Posterior vena cava (tissue), 2 donors: ENCODE results near the gene HAP1. TPM values are rescaled to one million over a fixed set of nuclear protein-coding genes. Genes with fewer than 3 reads are reported as not detected.
"Not testable (repeated sequence)": the region's sequence is repeated elsewhere in the genome, so short reads cannot be mapped to it uniquely, and the experiment has no call there.

Experiments
- DNase-seq: peaks from one replicate; pipeline ENCODE4 v3.0.0-alpha.2; 2020; ENCODE audit warnings: low spot score
- intact Hi-C, 2 donors: fragments of 100-400 bp; cut with DNase I; formaldehyde crosslinking; loops; one replicate each; pipeline versions ENCODE4 v1.14.1 to v1.14.2; 2022 to 2023
- long read RNA-seq, 2 donors: library from polyadenylated mRNA; unstranded; transcript quantifications; one replicate each; pipeline ENCODE4 v2.0.0, GENCODE V29; 2020 to 2021
- total RNA-seq, 2 donors: library from RNA; stranded (reverse); fragmentation: NEBNext Ultra II Directional; extraction: Animal tissue kit (Norgen Biotek cat#: 25700); gene quantifications; one replicate each; pipeline ENCODE4 v1.2.1, GENCODE V29; 2021
- donor health status: DM: yes; HTN: yes; CAD: no.
- donor health status: DM: yes; HTN: yes; CAD: no.

Gene HAP1, protein sequence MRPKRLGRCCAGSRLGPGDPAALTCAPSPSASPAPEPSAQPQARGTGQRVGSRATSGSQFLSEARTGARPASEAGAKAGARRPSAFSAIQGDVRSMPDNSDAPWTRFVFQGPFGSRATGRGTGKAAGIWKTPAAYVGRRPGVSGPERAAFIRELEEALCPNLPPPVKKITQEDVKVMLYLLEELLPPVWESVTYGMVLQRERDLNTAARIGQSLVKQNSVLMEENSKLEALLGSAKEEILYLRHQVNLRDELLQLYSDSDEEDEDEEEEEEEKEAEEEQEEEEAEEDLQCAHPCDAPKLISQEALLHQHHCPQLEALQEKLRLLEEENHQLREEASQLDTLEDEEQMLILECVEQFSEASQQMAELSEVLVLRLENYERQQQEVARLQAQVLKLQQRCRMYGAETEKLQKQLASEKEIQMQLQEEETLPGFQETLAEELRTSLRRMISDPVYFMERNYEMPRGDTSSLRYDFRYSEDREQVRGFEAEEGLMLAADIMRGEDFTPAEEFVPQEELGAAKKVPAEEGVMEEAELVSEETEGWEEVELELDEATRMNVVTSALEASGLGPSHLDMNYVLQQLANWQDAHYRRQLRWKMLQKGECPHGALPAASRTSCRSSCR
- total RNA-seq, result under 1 TPM in 1 of 2 donors, not detected in 1; 0.19 TPM
- long read RNA-seq, donor 1, result 0 reads
- long read RNA-seq, donor 2, result 0 reads

DNA sequence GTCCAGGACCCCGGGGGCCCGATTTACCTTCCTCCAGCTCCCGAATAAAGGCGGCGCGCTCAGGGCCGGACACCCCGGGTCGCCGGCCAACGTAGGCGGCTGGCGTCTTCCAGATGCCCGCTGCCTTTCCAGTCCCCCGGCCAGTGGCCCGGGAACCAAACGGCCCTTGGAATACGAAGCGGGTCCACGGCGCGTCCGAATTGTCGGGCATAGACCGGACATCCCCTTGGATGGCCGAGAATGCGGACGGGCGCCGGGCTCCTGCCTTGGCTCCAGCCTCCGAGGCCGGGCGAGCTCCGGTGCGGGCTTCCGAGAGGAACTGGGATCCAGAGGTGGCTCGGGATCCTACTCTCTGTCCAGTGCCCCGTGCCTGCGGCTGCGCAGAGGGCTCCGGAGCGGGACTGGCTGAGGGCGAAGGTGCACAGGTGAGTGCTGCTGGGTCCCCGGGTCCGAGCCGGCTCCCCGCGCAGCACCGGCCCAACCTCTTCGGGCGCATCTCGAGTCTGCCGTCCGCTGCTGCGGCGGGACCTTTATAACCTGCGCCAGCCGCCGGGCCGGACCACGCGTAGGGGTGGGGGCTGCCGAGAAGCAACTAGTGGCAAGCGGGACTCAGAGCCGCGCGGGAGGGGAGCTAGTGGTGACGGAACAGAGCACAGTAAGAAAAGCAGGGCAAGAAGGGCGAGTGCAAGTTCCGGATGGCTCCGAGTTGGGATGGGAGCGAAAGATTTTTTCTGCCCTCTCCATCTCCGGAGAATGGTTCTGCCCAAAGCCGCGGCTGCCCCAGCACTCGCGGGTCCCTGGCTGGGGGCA is at the start of gene HAP1:
TSS of gene HAP1 (minus strand) at position 505 of the 810 bp plus-strand sequence. CDS start at position 496, 9 bp downstream.
- intact Hi-C loops, result no loop called here
- DNase-seq, result peak; percentile 82

DNA sequence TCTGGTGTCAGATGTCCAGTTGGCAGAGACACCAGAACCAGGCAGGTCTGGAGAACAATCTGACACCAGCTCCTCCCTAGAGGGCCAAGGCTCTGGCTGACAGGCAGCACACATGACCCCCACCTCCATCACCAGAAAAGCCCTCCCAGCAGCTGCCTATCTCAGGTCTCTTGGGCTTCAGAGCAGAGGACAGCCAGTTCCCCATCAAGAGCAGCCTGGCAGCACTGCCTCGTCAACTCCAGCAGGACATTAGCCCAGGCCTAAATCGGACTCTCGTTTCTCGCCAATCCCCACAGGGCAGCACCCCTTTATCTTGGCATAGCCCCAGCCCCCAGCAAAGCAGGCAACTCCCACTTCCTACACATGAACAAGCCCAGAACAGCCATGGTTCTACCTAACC is 47.7 kb upstream of the HAP1 start:
- no peak for DNase-seq
- intact Hi-C loops, result no loop called here

DNA sequence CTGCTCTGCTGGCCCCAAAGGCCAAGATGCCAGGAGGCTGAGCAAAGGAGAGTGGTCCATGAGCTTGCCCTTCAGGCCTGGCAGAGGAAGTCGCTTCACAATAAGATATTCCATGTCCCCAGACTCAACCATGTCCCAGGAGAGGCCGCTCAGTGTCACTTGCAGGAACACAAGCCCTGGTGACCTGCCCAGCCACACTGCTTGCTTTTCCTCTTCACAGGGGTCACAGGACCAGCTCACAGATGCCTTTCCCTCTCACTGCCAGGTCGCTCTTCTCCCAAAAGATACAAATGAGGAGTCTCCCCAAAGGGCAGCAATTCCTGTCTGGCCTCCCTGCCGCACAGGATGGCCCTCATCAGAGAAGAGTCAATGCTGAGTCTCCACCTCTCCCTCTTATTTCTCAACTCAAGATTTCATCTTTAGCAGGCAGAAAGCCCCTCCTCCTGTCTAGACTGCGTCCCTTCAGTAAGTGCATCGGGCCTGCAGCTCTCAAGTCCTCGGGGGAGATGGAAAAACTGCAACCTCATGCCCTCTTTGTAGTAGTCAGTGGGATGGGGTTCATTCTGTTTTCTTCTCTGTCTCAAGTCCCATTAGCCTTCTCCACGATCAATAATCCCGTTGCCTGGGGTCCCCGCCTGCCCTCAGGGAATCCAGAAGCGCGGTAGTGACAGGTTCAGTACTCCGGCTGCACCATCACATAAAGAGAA is 47.1 kb upstream of the HAP1 start:
- DNase-seq, result no peak
- intact Hi-C loops, result no loop called here

DNA sequence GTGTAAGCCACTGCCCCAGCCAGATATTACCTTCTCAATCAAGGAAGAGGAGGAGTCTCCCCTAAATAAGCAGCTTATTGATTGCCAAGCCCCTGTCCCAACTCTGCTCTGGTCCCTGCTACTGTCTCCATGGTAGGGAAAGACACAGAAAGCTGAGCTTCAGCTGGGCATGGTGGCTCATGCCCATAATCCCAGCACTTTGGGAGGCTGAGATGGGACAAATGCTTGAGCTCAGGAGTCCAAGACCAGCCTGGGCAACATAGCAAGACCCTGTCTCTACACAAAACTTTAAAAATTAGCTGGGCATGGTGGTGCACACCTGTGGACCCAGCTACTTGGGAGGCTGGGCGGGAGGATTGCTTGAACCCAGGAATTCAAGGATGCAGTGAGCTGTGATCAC is 45.5 kb upstream of the HAP1 start:
- DNase-seq, result no peak
- intact Hi-C loops, result no loop called here

DNA sequence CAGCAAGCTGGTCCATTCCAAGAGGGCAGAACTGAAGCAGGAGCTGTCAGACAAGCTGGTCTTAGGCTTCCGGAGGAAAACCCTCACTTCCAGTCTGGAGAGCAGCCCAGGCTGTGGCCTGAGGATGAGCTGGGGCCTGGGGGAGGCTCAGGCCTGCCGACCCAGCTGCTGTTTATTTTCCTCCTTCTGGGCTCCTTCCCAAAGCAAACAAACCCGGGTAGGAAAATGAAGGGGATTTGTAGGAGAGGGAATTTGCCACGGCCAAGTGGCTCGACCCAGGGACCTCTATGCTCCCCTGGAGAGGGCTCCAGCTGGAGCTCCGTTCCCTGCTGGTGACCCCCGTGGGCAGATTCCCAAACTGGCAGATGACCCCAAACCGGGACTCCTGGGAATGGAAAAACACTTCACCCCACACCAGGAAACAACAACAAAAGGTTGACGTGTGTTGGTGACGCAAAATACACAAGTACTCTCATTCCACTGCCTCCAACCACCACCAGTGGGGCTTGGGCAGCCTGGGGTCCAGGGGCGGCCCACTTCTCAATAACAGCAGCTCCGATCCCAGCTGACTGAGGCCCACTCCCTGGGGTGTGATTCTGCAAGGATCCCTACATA is 43.2 kb upstream of the HAP1 start:
- intact Hi-C loops, result no loop called here
- no peak for DNase-seq

DNA sequence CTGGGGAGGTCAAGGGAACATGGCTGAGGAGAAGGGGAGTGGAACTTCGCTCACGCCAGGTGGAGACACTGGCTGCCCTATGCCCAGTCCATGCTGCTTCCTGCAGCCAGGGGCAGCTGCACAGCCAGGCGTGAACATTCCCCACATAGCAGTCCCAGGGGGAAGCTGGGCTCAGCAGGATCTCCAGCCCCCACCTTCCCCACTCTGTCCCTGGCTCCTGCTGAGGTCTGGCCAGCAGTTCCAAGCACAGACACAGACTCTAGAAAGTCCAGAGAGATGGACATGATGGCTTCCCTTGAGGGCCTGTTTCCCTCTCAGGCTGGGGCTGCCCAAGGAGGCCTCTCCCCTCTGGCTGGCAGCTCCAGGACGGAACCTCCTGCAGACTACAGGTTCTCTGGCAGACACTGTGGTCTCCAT is 42.7 kb upstream of the HAP1 start:
- intact Hi-C loops, result no loop called here
- DNase-seq, result no peak

DNA sequence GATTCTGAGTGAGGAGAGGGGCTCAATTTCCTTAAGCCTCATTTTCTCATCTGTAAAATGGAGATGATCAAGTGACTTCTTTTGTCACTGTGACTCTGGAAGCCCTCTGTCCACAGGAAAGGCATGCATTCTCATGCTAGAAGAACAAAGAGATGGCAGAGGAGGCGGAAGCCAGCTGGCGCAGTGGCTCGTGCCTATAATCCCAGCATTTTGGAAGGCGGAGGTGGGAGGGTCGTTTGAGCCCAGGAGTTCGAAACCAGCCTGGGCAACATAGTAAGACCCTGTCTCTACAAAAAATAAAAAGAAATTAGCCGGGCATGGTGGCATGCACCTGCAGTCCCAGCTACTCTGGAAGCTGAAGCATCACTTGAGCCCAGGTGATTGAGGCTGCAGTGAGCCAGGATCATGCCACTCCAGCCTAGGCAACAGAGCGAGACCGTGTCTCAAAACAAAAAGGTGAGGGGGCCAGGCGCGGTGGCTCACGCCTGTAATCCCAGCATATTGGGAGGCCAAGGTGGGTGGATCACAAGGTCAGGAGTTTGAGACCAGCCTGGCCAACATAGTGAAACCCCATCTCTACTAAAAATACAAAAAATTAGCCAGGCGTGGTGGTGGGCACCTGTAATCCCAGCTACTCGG is 41.9 kb upstream of the HAP1 start:
- DNase-seq, intact Hi-C loops: not testable (repeated sequence)

DNA sequence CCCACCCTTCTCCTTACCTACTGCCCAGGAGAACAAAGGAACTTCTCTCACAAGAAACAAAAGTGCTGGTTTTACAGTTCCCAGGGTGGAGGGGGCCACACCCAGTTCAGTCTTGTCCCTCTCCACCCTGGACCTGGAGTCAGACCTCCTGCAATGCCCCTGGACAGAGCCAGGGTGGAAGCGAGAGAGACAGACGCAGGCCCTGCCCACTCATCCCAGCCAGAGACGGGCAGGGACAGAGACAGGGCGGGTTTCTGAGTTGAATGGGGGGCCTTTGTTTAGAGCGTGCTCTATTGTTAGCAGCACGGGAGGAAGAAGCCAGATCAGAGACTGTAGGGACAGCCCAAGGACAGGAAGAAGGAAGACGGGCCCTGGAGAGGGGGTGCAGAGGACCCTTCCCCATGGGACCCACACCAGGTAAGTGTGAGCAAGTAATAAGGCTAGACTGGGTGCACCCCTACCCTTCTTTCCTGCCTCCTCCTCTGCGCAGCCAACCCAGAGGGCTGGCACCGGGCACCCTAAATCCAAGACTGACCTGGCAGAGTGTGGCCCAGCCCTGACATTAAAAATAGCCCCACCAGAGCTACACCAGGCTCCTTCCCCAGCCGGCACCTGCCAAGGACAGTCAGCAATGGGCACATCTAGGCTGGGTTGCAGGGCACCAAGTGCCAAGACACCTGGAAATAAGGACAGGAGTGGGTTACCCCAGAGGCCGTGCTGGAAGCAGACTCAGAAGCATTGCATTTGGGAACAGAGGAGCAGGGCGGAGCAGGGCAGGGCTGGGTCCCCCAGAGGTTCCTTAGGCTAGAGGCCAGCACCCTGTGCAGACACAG is 41.2 kb upstream of the HAP1 start:
- intact Hi-C loops, result no loop called here
- DNase-seq, result no peak

DNA sequence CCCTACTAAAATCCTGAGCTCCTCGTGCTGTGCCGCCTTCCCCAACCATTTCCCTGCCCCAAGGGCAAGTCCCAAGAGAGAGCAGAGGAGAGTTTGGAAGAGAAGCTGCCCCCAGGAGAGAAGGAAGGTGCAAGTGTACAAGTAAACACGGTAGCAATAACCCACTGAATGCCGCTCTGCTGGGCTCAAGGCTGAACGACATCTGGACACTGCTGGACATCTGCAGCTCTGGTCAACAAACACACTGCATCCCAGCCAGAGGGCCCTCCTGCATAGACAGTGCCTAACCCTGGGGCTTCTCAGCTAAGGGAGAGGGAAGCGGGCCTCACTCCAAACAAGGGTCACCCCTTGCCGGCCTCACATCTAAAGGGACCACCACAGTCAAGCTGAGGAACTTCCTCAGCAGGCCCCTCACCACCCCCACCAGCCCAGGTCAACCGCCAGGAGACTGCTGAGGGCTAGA is 39.3 kb upstream of the HAP1 start:
- DNase-seq, result no peak
- intact Hi-C loops, result no loop called here

DNA sequence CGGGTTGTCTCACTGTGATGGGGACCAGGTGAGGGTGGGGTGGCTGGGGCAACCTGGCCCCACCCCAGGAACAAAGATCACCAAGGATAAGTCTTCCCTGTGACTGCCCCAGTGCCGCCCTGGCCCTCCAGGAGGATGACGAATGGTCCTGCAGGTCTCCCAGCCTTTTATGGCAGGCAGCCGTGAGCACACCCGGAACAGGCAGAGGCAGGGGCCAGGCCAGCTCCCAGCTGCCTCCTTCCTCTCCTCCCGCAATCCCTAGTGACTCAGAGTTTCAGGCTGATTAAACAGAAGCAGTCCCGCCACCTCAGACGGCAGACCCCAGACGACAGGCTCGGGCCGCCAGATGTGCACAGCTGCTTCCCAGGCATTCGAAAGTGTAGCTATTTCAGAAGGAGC is 38.7 kb upstream of the HAP1 start:
- intact Hi-C loops, result no loop called here

DNA sequence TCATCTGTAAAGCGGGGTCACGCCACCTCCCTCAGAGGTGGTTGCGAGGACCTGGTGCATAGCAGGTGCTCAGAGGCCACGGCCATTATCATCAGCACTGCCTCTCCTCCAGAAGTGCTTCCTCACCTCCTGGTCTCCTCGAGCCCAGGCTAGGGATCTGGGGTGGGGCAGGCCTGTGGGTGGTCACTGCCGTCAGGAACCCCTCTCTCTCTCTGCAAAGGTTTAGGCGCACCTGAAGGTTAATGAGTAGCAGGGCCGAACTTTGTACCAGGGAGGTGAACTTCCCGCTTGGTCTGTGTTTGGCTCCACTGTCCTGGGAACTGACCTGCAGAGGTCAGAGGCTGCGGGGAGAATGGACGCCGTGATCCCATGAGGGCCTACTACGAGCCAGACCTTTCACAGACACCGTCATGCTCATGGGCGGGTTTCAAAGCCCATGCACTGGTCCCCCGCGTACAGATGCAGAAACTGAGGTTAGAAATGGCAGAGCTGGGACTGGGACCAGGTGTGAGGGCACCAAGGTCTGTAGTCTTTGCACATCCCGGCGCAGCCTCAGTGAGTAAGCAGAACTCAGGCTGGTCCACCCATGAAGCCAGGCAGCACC is 38.2 kb upstream of the HAP1 start:
- no peak for DNase-seq
- intact Hi-C loops, result no loop called here

More for the DNA sequence above, 38.7 kb upstream of the HAP1 start:
- DNase-seq, result no peak

DNA sequence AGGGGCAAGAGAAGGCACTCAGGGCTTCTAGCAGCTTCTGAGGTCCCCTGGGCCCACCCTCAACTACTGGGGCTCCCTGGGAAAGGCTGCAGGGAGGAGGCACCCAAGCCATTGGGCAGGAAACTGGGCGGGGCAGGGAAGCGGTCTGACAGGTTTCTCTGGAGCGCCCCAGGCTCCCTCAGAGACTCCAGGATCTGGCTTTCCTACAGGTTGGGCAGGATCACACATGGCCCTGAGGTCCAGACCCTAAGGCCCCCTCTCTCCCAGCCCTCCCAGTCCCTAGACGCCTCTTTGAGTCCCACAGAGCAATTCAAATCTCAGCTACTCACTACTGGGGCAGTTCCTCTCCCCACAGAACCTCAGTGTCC is 37.8 kb upstream of the HAP1 start:
- DNase-seq, result no peak
- intact Hi-C loops, result no loop called here

DNA sequence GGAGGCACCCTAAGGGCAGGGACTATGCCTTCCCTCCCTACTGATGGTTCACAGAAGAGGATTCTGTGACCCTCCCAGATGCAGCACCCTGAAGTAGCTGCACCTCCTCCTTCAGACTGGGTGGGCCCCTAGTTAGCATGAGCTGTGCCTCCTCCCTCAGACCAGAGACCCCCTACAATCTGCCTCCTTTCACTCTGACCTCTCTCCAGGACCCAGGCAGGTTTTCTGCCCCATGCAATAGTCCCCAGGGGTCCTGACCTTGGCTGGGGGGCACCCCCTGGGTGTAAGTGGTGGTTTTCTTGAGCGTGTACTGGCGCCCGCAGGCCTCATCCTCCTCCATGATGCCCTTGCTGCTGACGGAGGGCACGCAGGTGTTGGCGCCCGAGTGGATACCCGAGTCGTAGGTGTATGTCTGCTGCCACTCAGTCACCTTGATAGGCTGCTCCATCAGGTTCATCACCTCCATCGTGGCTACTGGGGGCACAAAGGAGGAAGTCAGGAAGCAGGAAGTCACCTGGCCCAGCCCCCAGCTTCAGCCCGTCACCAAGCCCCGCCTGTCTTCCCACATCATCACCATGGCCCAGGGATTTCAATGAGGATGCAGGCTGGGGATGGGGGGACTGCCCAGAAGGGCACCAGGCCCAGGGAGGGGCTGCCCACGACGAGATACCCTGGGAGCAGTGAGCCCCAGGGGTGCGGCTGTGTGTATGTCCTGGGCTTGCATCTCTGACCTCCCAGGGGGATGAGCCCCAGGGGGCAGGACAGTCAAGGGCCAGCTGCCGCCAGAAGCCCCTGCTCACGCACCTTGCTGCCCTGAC is 37.2 kb upstream of the HAP1 start:
- intact Hi-C loops, result no loop called here
- DNase-seq, result no peak

DNA sequence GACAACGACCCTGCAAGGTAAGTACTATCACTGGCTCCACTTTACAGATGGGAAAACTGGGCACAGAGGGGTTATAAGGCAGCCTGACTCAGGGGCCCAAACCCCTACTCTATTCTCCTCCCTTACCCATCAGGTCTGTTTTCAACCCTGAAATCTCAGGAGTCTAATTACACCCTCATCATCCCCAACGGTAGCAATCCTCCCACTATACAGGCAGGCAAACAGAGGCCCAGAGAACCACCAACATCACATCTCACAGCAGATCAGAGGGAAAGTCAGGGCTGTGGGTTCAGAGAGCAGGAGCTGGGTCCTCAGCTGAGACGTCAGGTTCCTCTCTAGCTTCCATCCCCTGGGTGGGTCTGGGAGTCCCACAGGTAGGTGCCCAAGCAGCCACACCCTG is 35.5 kb upstream of the HAP1 start:
- no peak for DNase-seq
- intact Hi-C loops, result no loop called here

DNA sequence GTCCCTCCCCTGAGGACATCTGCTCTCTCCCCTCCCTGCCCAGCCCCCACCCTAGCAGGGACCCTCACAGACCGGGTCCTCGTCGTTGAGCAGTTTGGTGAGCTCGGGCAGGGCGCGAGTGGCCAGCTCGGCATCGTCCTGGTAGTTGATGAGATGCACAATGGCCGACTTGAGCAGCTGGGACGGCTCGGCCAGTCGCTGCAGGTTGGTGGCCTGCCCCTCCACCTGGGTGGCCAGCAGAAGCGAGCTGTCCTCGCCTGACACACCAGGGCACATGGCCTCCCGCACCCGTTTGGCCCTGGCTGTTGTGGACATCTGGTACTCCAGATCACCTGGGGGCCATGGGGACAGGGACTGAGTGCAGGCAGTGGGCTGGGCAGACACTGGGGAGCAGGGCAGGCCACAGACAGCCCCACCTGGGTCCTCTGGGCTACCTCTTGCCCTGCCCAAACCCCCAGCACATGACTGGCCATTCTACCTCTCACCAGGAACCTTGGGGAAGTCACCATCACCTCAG is 35.0 kb upstream of the HAP1 start:
- intact Hi-C loops, result no loop called here
- DNase-seq, result no peak

DNA sequence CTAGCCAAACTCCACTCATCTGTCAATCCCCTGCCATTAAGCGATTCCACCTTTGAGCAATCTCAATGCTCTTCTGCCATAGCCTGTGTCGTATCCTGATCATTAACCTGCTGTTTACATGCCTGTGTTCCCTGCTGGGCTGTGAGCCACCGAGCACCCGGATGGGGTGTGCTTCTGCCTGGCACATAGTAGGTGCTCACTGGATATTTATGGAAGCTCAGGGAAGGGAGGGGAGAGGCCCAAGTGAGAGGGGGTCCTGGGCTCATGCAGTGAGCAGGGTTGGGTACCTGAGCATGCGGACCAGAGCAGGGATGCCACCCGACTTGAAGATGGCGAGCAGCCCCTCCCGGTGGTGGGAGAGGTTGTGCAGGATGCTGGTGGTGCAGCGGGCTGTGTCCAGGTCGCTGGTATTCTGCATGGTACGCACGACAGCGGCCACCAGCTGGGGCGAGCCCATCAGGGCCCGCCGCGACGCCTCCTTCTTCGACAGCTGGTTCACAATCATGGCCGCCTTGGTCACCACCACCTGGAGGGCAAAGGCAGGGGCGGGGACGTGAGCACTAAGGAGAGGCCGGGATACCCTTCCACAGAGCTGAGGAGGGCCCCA is 34.3 kb upstream of the HAP1 start:
- DNase-seq, result no peak
- intact Hi-C loops, result no loop called here
